Forelimb muscle (tissue), 1 donor: ENCODE data around the gene ARFGEF3. TPM values are rescaled to one million over a fixed set of nuclear protein-coding genes. Genes with fewer than 3 reads are reported as not detected.
"Not testable (repeated sequence)": the region's sequence is repeated elsewhere in the genome, so short reads cannot be mapped to it uniquely, and the experiment has no call there.

ENCODE experiments used
- DNase-seq: peaks from one replicate; pipeline ENCODE4 v3.0.0-alpha.2; 2013; ENCODE audit warnings: low read depth
- polyA plus RNA-seq: library from polyadenylated mRNA; unstranded; fragments of 120-200 nt; gene quantifications from one replicate; pipeline ENCODE4 v1.2.1, GENCODE V29; 2013; ENCODE audit not compliant: insufficient read length

ARFGEF3 gene
- polyA plus RNA-seq, 1 donor: 1.7 TPM

DNA sequence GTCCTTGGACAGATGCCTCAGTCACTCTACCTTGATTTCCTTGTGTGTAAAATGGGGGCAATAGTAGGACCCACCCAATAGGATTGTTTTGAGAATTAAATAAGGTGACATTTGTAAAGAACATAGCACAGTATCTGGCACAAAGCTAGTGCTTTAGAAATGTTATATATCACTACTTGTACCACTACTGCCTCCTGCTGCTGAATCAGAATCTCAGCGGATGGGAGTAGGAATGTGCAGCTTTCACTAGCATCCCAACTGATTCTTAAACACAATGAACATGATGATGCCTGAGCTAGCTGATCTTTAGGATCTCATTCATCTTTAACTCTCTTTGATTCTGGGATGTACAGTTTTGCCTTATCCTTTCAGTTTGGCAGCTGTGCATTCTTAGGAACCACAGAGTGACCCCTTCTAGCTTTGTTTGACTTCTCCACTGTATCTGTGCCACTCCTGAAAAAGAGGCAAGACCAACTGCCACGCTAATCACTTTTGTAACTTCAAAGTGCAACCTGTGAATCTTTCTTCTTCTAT is 49.4 kb downstream of the ARFGEF3 start:
- DNase-seq: no peak

DNA sequence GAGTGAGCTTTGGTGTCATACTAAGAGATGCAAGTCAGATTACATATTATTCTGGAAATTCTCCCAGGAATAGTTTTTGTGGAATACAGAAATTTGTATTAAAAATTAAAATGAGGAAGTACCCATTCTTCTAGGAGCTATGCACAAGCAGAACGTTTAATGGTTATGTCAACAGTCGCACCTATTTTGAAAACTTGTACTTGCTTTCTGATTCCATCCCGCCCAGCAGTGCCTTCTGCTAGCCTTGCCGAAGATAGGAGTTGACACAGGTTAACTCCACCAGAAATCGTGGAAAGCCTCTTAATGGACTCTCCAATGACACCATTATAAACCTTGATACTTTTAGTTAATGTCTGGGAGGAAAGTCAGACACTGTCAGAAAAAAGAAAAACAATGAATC is 49.9 kb downstream of the ARFGEF3 start:
- DNase-seq: no peak

DNA sequence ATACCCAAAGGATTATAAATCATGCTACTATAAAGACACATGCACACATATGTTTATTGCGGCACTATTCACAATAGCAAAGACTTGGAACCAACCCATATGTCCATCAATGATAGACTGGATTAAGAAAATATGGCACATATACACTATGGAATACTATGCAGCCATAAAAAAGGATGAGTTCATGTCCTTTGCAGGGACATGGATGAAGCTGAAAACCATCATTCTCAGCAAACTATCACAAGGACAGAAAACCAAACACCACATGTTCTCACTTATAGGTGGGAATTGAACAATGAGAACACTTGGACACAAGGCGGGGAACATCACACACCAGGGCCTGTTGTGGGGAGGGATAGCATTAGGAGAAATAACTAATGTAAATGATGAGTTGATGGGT is 50.8 kb downstream of the ARFGEF3 start:
- not testable (repeated sequence) for DNase-seq

DNA sequence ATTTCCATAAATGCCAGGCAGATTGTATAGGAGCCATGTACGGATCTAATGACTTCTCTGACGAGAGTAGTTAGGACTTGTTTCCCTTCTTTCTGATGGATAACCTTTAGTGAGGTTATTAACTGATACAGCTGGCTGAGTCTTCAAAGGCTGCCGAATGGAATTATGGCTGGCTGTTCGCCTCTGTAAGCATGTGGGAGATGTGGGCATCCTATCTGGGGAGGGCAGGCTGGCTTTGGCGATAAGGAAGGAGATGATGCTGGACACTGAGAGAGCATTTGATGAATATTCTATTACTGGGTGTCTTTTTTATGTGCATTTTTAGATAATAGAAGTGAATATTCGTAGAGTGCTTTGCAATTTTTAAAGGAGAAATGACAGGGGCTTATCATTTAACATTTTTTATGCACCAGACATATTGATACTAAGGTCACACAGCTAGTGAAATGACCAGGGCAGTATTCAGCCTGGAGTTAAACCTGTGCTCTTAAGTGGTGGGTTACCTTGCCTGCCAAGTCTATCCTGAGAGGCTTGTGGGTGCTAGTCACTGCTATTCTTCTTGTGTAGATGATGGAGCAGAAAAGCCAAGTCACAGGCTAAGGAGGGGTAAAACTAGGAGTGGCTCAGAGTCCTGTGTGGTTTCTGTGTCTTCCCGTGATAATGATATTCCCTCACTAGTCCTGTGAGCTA is 53.5 kb downstream of the ARFGEF3 start:
- DNase-seq: no peak

DNA sequence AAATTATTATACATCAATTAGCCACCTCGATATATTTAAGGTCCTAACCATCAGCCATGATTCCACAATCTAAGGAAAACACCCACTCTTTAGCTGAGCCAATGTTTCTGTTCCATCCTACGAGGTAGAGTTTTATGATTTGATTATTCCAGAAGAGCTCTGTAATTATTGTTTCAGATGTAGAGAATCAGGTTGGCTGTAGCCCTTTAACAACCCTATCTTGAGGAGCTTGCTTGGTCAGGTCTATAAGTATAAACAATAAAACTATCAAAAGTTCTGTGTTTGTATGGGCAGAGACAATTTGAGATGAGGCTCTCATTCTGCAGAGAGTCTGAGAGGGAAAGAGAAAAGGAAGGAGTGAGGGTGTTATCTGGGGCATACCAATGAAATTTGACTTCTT is 56.7 kb downstream of the ARFGEF3 start, which contains the start of gene PBOV1:
PBOV1 (minus strand) TSS at position 43 of the 400 bp plus-strand sequence. CDS start 96 bp downstream, outside the sequence.
- DNase-seq: no peak

DNA sequence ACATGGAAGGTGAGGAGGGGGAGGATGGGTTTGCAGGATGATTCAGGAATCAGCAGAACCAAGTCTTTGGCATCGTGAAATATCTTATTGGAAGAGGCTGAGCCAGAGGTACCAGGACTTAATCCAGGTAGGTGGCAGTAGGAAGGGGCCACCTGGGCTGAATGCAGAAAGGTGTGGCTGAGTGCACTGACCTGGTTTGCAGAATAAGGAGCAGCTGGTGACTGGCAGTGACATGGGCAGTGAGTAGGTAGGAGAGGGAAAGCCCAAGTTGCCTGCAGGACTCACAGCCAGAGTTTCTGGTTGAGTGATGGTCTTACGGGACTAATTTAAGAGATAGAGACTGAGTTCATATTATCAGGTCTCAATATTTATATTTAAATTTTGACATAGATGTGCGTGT is 57.7 kb downstream of the ARFGEF3 start:
- no peak for DNase-seq

DNA sequence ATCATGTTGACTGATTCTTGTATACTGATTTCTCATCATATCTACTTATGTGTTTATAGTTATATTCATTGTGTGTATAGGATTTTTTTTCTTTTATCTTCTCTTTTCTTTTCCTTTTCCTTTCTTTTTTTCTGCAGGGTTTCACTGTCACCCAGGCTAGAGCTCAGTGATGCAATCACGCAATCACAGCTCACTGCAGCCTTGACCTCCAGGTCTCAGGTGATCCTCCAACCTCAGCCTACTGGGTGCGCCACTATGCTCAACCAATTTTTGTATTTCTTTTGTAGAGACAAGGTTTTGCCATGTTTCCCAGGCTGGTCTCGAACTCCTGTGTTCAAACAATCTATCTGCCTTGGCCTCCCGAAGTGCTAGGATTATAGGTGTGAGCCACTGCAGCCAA is 58.2 kb downstream of the ARFGEF3 start:
- no peak for DNase-seq

DNA sequence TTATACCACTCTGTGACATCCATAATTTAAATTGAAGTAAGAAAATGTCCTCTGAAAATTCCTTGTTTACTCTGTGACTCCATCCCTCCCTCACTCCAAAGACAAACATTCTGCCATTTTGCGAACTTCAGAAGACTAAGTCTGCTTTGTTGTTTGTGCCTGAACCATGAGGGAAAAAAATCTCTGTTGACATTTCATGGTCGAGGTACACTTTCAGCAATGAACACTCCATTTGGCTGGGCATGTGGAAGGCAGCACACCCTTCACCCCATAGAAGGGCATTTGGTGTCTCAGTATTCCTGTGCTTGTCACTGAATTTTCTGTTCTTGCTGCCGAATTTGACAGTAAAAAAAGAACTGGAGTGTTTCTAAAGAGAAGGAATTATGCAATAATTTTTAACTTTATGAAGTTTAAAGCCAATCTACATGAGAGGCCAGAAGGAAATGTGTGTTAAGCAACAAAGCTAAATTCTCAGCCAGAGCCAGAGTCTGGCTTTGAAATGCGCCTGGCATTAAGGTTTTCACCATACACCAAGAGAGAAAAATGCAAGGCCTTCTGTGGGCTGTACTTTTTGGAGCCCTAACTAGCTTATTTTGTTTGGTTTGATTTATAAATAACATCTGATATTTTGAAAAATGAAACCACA is 61.3 kb downstream of the ARFGEF3 start:
- no peak for DNase-seq

DNA sequence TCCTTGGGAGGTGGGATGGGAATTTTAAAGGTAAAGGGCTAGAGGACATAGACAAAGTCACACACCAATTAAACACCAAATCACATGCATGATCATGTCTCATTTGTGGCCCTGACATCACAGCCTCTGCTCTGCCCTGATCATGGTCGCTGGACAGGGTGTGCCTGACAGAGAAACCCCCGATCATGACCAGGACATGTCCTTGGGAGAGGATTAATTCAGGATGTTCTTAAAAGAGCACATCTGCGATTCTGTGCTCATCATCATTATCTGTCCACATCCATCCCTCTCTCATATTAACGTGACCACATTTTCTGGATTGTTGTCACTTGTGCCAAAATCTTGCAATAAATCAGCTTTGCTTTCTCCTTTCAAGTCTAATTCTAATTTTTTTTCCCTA is 64.2 kb downstream of the ARFGEF3 start:
- DNase-seq: no peak

DNA sequence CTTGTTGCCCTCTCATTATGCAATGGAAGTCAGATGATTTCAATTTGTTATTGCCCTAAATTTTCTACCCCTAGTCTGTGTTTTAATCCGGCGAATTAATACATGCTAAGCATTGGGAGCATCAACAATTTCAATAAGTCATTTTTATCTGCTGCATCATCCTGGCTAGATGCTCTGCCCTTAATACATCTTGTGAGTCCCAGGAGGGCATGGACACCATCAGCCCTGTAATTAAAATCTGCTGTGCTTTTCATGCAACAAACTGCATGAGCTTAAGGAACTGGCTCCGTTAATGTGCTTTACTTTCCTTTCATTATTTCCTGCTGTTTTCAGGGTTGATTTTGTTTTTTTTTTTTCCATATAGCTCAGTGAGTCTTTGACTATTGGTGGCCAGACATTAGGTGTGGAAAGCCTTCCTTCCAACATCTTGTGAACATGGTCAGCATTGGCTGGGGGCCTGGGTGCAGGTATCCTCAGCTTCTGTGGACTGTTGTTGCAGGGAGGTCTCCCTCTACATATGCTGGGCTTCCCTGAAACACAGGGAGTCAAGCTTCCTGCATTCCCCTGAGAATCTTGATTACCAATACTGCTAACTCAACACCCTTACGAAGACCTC is 65.1 kb downstream of the ARFGEF3 start:
- no peak for DNase-seq

DNA sequence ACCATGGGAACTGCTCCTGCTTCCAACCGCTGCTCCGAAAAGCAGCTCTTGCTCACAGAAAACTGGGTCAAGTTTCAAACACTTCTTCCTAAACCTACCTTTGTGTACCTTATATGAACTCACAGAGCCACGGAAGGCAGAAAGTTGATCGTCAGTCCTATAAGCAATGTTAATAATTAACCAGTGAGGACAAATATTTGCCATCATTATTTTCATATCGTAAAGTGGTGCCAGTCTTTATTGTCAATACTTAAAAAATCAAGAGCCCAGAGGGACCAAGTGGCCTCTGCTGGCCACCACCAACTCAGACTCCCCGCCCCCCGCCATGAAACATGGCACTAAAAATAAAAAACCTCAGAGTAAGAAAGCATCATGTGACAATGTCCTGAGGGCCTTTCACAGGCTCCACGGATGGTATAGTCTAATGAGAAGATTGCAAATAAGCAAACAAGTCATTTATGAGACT is 65.6 kb downstream of the ARFGEF3 start:
- no peak for DNase-seq

DNA sequence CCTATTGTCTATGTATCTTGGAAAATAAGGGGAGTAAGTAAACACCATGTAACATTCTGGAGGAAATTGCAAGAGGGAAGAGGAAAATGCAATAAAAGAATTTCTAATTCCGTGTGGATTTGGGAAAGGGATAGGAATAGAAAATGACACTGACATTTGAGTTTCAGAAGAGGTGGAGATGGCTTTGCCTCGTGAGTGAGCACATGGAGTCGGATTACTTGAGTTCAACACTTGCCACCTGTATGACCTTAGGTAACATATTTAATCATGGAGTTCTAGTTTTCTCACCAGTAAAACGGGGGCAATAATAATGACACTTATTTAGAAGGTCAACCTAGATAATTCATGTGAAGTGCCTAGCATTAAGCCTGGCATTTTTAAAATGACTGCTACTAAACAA is 67.3 kb downstream of the ARFGEF3 start:
- DNase-seq: no peak

DNA sequence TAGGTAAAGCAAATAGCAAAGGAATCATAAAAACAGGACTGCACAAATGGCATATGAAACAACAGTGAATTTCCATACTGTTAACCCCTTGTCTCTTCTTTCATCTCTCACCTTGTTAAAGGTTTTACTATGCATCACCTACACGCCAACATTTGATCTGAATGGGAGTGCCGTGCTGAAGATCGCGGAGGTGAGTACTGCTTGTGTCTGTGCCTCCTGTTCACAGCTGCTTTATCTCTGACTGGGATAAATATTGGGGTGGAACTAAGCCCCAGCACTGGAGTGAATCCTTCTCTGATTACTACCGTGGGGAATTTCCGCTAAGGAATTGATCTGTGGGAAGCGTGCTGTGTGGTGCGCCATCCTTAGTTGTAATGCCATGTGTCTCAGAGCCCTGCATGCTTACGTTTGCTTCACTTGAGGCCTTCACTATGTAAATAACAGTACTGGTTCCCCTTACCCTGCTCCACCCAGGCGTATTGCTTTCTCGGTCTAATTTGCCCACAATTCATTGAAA is 68.0 kb downstream of the ARFGEF3 start:
- DNase-seq: no peak

DNA sequence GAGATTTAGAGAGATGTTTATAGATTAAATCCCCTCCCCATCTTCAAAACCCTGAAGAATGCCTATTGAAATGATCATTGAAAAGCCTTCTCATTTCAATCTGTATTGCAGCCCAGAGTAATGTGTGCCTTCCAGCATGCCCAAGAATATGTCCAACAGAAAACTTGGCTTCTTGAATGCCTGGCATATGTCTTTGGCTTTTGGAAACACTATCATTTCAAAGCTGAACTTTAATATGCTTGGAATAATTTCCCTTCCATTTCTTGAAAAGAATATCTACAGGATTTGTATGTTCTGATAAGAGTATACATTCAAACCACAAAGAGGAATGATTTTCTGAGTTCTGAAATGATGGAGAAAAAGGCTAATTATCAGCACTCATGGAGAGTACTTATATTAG is 68.5 kb downstream of the ARFGEF3 start:
- no peak for DNase-seq

DNA sequence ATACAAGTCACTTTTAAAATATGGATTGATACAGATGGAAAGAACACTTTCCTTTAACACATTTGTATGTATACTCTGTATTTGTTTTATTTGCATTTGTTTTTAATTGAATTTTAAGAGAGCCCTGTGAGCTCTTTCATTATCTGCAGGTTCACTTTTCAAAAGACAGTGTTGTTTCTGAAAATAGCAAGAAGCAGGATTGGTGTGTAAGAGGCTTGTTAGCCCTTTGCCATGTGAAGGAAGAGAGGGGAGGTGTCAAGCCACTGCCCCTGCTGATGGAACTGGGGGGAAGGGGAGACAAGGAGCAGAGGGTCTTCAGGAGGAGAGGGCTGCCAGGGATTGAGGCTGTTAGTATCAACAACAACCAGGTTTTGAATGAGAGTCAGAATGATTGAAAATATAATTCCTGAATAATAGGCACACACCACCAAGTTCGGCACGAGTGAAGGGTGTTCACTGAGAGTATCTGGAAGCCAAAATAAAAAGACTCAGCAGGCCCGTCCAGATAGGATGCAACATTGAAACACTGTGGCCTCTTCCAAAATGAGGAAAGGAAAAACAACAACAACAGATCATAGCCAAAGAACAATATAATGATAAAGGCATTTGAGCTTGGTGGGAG is 69.1 kb downstream of the ARFGEF3 start:
- DNase-seq: no peak

DNA sequence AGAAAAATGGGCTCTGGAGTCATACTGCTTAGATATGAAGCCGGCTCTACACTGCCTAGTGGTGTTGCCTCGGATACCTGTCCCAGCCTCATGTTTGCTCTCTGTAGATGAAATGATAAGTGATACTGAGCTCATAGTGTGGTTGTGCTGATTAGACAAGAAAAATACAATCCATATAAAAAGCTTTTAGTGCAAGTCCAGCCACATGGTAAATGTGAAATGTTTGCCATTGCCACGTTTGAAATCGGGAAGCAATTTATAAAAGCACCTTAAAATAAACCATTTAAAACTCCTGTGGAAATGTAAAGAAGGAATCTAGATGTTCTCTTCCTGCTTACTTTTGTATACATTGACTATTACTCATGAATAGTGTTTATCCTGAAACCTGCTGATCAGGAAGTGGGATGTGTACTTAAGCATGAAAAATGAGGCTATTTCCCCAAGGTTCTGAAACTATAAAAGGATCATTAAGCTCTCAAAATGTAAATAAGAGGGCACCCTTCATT is 69.7 kb downstream of the ARFGEF3 start:
- DNase-seq: no peak

DNA sequence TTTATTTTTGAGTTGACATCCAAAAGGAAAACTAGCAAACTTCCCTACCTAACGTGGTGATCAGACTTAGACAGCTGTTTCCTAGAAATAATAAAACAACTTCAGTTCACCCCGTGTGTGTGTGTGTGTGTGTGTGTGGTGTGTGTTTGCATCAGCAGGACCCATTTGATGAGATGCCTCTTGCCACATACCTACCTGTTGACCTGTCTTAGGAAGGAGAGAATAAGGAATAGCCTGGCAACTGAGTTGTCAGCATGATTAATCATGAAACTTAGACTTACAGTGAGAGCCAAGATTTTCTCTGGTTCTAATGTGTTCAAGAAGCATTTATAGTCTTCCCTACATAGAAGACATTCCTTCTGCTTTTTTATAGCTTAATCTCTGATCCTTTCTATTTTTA is 72.6 kb downstream of the ARFGEF3 start:
- no peak for DNase-seq

DNA sequence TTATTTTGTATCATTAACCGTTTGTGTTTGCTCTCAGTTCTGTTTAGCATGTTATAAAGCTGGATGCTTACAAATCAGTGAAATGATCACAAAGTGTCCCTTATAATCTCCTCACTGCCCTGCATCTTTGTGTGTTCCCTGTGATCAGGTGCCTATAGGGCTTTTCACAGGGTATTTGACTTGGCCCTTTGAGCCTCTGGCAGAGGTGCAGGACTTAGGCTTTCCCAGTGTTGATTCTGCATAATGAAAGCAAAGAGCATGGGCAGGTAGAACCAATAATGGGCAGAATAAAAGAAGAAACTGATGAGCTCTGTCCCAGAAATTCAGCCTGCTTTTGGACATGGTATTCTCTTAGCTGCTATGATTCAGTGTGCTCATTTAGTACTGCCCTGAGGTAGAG is 73.5 kb downstream of the ARFGEF3 start:
- DNase-seq: no peak

DNA sequence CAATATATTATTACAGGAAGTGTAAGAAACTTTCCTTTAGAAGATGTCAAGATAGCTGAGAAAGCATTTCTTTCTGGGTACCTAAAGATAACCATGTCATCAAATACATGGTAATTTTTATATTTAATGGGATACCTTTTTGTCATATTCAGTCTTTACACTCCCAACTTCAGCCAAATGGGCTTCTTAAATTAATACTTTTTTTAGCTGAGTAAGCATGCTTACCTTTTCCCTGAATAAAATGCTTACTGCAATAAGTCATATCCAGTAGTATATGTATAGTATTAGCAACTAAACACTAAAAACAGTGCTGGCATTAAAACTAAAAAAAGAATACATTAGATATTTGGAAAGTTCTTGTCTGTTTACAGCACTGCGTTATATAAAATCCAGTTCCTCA is 74.0 kb downstream of the ARFGEF3 start:
- no peak for DNase-seq

DNA sequence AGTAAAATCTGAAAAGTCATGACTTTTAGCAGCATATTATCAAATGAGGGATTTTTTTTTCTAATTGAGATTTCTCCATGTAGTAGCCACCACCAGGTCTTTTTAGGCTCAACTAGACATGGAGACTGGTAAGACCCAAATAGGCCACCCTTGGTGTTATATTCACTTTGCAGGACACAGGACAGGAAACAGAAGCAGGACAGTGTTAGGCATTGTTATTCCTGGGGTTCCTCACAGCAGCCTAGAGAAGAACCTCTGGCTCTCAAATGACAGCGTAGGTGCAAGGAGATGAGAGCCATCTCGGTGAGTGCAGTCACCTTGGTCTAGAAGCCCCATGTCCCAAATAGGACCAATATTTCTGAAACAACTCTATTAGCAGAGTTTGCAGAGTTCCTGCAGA is 75.7 kb downstream of the ARFGEF3 start:
- no peak for DNase-seq

DNA sequence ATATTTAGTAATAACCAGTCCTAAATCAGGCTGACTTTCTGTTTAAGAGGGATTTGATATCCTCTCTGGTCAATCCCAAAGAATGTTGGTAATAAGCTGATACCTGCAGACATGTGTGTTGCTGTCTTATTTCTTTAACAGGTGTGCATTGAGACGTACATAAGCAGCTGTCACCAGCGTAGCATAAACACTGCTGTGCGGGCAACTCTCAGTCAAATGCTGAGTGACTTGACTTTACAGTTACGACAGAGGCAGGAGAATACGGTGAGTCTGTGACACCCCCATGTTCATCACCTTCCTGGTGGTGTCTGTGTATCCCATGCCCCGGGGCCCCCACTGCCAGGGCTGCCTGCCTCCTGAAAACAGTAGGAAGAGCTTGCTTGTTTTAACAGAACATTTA is 76.6 kb downstream of the ARFGEF3 start:
- DNase-seq: no peak

DNA sequence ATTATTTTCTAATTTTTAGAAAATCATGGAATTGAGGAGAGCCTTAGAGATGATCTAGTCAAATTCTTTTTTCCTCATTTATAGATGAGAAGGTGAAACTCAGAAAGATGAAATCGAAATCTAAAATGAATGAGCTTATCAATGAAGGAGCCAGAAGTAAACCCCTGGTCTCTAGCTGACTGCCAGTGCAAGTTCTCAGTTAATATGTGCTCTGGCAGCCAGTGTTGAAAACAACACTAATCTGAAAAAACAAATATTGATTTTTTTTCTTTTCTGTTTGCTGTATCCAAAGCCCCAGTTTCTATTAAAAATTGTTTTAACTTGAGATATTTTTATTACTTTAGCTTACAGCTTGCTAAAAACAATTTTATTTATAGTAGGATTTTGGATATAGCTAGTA is 78.0 kb downstream of the ARFGEF3 start:
- no peak for DNase-seq
